GM18499 (cell line): ENCODE measurements around the gene DYNC1I2.
"Not testable (repeated sequence)": the region's sequence is repeated elsewhere in the genome, so short reads cannot be mapped to it uniquely, and the experiment has no call there.

ENCODE experiments used
- ATAC-seq: cut with Tn5 transposase; IDR thresholded peaks from one replicate; pipeline ENCODE4 v1.9.1; 2021; ENCODE audit warnings: moderate number of reproducible peaks; ENCODE audit not compliant: insufficient read depth, unreplicated experiment

The DYNC1I2 gene

DNA sequence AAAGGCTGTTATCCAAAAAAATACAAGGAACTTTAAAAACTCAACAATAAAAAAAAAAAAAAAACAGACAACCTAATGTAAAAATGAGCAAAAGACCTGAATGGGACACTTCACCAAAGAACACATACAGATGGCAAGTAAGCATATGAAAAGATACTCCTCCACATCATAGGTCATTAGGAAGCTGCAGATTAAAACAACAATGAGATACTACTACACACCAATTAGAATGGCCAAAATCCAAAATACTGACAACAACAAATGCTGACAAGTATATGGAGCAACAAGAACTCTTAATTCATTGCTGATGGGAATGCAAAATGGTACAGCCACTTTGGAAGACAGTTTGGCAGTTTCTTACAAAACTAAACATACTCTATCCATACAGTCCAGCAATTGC is 84.2 kb downstream of the DYNC1I2 start:
- ATAC-seq: no peak

DNA sequence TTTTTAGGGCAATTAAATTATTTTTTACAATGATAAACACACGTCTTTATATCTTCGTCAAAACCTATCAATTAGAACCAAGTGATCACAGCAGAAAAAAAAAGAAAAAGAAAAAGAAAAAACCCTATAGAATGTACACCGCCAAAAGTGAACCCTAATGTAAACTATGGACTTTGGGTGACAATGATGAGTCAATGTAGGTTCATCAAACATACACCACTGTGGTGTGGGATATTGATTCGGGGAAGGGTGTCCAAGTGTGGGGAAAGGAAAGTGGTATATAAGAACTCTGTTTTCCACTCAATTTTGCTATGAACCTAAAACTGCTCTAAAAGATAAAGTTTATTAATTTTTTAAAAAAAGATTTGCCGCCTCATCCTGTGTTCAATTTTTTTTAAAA is 85.1 kb downstream of the DYNC1I2 start:
- no peak for ATAC-seq

DNA sequence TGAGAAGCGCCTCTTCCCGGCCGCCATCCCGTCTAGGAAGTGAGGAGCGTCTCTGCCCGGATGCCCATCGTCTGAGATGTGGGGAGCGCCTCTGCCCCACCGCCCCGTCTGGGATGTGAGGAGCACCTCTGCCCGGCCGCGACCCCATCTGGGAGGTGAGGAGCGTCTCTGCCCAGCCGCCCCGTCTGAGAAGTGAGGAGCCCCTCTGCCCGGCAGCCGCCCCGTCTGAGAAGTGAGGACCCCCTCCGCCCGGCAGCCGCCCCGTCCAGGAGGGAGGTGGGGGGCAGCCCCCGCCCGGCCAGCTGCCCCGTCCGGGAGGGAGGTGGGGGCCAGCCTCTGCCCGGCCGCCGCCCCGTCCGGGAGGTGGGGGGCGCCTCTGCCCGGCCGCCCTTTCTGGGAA is 87.3 kb downstream of the DYNC1I2 start:
- not testable (repeated sequence) for ATAC-seq

DNA sequence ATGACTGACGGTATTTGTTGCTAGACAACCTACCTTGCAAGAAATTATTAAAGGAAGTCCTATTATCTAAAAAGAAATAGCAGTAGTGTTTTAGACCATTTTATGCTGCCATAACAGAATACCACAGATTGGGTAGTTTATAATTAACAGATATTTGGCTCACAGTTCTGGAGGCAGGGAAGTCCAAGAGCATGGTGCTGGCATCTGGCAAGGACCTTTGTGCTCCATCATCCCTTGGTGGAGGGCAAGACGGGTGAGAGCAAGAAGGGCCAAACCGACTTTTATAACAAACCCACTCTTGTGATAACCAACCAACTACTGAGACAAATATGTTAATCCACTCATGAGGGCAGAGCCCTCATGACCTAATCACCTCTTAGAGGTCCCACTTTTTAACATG is 91.2 kb downstream of the DYNC1I2 start:
- ATAC-seq: no peak

DNA sequence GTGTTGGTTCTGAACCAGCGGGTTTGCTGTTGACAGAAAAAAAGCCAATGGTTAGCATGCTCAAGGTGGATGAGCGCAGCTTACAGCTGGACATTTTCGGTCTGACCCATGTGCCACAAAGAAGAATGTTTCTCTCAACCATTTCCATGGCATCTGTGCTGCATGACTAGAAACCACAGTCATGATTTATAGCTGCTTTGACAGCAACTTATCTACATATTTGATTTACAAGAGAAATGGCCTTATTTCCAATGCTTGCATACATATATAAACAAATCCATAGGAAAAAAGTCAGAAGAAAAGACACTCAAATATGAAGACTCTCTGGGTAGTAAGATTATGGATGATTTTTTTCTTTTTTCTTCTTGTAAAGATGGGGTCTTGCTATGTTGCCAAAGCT is 98.2 kb downstream of the DYNC1I2 start:
- ATAC-seq: no peak

DNA sequence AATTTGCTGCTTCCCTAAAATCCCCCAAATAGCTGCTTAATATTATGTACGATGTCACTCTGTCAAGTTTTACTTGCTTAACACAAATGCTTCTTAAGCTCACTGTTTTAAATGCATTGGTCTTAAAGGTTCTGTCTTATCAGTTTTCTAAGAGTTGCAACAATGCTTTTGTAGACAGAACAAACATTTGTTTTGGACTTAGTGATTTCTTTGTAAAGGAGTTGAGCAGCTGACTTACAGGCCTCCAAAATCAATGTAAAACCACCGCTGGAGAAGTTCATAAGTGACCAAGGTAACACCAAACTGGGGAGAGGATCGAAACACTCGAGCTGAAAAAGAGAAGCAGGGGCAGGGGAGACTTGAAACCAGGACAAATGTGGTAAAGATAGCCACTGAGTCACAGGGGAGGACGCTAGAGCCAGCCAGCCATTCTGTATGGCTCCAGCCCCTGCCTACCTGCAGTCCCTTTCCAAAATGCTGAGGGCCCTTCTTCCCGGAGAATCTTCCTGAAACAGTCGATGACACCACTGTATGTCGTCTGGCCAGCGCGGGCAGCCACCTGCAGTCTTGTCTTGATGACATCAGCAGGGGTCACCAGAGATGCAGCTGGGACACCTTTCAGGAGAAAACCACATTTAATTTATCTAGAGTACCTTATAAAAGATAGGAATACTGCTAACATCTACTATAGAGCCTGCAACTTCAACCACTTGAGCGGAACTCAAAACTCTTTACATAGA is 100.2 kb downstream of the DYNC1I2 start:
- no peak for ATAC-seq

DNA sequence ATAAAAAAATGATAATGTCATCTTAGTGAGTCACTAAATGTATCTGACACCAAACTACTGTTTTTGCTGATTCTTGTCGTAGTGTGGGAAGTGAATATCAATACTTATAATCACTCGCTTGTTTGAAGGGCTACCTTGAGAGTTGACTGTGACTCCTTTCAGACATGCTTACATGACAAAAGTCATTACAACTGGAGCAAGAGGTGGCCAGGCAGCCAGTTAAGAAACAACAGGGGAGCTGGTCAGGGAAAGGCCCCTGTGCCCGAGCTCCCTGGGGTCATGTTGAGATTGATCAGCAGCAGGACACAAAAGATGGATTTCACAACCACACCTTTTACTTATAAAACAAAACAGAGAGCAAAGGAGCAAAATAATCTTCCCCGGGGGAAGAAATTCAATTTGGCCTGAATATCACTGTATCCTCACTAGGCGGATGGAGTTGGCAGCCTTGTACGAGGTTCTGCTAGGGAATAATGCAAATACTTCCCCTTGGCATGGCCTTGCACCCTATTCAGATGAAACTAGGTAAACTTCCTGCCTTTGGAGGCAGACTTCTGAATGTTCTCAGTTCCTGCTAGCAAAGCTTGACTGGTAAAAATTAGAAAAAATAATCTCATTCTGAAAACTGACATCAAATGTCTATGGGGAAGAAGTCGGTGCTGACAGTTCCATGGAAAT is 101.2 kb downstream of the DYNC1I2 start:
- no peak for ATAC-seq

DNA sequence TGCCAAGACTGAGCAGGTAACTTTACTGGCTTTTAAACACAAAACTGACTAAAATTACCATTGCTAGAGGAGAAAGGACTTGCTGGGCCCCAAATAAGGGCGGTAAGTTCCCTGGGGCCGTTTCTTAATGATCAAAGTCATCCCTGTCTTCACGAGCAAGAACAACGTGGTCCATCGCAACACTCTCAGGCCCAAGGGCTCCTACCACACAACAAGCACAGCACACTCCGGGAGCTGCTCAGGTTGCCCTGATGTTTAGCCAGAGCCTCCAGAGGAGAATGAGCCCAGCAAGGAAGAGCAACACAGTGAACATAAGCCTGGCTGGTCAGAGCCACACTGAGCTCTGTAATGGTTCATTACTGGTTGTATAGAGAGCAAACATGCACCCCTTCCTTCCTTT is 102.7 kb downstream of the DYNC1I2 start:
- no peak for ATAC-seq

DNA sequence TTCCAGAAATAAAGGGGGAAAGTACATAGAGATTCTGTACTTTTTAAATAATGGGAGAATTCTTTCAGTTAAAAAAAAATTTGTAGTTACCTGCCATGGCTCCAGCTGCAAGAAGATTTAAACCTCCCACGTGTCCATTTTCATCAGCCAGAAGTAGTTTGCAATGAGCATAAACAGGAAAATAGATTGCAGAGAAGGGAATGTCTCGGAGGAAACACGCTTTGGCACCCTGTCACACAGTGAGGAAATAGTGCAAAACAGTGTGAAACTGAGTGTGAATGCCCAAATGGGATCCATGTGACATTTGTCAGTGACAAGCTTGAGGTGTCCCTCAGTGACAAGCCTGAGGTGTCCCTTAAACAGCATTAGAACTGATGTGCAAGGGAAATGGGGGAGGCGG is 104.1 kb downstream of the DYNC1I2 start:
- ATAC-seq: no peak

DNA sequence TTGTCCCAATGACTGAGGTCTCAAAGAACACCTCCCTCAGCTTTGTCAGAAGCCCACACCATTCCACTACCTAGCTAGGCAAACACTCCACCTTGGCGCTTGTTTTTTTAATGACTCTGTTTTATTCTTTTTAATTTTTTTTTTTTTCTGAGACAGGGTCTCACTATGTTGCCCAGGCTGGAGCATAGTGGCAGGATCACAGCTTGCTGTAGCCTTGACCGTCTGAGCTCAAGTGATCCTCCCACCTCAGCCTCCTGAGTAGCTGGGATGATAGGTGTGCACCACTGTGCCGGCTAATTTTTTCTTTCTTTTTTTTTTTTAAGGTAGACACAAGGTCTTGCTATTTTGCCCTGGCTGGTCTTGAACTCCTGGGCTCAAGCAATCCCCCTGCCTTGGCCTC is 104.9 kb downstream of the DYNC1I2 start:
- ATAC-seq: no peak

DNA sequence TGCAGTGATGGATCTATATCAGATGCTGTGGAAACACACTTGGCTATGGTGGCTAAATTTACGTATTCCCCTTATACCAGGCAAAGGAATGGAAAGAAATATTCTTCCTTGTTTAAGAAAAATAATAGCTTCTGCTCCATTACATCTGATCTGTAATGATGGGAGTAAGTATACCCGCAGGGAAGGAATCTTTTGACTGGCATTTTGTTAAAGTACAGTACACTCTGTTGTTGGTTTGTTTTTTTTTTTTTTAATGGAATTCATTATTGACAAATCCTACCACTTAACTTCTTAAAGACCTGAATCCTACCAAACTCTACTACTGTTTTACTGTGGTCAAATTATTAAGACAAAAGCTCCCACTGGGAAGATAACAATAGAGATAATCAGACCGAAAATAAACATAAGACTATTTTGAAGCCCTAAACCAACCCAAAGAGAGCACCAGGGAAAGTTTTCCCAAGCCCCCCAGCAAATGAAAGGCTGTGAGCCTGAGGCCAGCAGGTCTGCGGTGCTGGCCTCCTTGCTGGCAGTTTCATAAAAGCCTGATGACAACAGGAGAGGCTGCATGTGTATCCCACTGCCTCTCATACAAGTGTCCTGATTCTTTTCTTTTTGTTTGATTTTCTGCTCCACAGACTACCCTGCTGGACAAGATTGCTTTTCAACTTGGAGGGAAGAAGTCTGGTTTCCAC is 105.8 kb downstream of the DYNC1I2 start:
- ATAC-seq: no peak

DNA sequence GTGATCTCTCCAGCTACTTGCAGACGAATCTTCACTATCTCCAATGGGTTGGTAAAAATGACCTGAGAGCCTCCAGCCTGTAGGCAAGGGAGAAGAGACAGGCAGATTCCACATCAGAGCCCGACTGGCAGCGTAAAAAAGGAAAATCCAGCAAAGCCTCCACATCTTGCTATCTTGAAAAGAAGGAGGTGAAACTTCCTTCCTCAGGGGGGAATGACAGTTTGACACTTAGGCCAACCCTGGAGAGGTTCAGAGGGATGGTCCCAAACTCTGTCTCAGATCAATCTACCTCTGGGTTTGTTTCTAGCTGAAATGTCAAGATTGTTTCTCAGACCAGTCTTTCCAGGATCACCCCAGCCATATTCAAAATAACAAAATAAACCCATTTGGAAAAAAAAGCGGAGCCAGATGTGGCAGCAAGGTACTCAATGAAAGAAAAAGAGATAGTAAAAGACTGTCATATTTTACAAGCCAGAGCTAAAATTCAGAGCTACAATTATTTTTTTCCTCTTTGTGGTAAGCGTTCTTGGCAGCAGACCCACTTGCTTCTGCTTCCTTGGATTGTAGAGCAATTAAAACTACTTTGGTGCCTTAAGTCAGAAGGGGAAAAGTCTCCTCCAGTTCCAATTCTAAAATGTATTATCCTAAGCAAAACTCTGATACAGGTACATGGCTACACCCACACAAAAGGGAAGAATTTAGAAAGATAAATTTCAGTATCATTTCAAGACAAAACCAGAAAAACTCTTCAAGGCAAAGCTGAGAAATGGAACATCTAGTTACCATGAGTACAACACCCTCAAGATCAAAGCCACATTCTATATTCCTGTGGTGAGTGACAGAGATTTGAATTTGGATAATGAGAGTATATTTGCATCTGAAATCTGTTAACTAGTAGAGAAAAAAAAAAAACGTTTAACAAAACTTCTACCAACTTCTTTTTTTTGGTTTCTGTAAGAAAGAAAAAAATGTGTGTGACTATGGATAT is 106.7 kb downstream of the DYNC1I2 start:
- no peak for ATAC-seq

DNA sequence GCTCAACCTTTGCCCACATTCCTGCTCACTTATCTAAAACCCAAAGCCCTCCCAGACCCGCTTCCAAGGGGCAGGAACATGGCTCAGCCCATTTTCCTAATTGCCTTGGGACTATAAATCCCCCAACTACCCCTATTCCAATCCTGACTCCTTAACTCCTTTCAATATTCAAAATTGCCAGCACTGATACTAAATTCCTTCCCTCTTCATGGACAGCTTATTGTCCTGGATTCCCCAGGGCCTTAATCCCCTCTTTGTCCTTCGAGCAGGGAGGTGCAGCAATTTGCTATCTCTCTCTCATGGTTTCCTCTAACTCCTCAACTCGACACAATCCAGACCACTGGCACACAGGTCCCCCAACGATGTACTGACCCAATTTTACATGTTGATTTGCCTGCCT is 107.6 kb downstream of the DYNC1I2 start:
- ATAC-seq: no peak
